HG03280 (cell line): Measurements from ENCODE around the gene SLC2A4RG.
"Not testable (repeated sequence)": the region's sequence is repeated elsewhere in the genome, so short reads cannot be mapped to it uniquely, and the experiment has no call there.

Experiments used
- ATAC-seq: cut with Tn5 transposase; IDR thresholded peaks from one replicate; pipeline ENCODE4 v1.9.1; 2021; ENCODE audit warnings: mild to moderate bottlenecking, moderate library complexity; ENCODE audit not compliant: unreplicated experiment

SLC2A4RG gene

GRCh38 chr20:63709149-63709527, 30.4 kb upstream of the SLC2A4RG start:
- ATAC-seq: no peak

GRCh38 chr20:63711085-63711645, 28.4 kb upstream of the SLC2A4RG start:
- no peak for ATAC-seq

- ATAC-seq: no peak
These were observed 27.4 kb upstream of the SLC2A4RG start for GRCh38 chr20:63712191-63712590.

- no peak for ATAC-seq
These were observed 24.7 kb upstream of the SLC2A4RG start for GRCh38 chr20:63714858-63715257.

- no peak for ATAC-seq
These were observed 20.6 kb upstream of the SLC2A4RG start for GRCh38 chr20:63718996-63719395.

- not testable (repeated sequence) for ATAC-seq
These were observed 16.5 kb upstream of the SLC2A4RG start for GRCh38 chr20:63722967-63723622.

GRCh38 chr20:63730189-63730733, 9.3 kb upstream of the SLC2A4RG start:
- not testable (repeated sequence) for ATAC-seq

- ATAC-seq: no peak
These were observed 8.2 kb upstream of the SLC2A4RG start for GRCh38 chr20:63731410-63731809.

GRCh38 chr20:63732118-63733095, 7.2 kb upstream of the SLC2A4RG start:
- no peak for ATAC-seq

- no peak for ATAC-seq
These were observed 6.5 kb upstream of the SLC2A4RG start for GRCh38 chr20:63733117-63733516.

- no peak for ATAC-seq
These were observed 5.9 kb upstream of the SLC2A4RG start for GRCh38 chr20:63733579-63734081.

GRCh38 chr20:63734111-63734945, 5.2 kb upstream of the SLC2A4RG start:
- ATAC-seq: no peak

GRCh38 chr20:63734946-63735858, 4.4 kb upstream of the SLC2A4RG start:
- no peak for ATAC-seq

GRCh38 chr20:63735859-63736718, 3.5 kb upstream of the SLC2A4RG start, which contains the start of gene LIME1:
Gene LIME1, plus strand, starts transcription at chr20:63736664. Its CDS starts 886 bp downstream, at chr20:63737550.
- no peak for ATAC-seq

- no peak for ATAC-seq
These were observed 2.5 kb upstream of the SLC2A4RG start for GRCh38 chr20:63736893-63737694.

GRCh38 chr20:63737695-63737944, 2.0 kb upstream of the SLC2A4RG start:
- ATAC-seq: no peak

GRCh38 chr20:63737945-63738686, 1.5 kb upstream of the SLC2A4RG start:
- no peak for ATAC-seq
